HEK293 (cell line): ENCODE data around the gene SELENOF.

ENCODE experiments used
- CTCF ChIA-PET: fragments of 350-600 bp; formaldehyde crosslinking; extraction: SDS; loops from one replicate; lab custom pipeline; 2021; ENCODE audit warnings: antibody characterized with exemption; lab: Yijun Ruan, JAX
- POLR2A ChIA-PET: fragments of 300-600 bp; formaldehyde crosslinking; extraction: SDS; loops from one replicate; lab custom pipeline; 2020; ENCODE audit warnings: antibody characterized with exemption, inconsistent platforms; lab: Yijun Ruan, JAX
- H3K27ac ChIP-seq: fragments of 200-500 bp; sonication (Bioruptor generic); 2 replicates; pipeline ENCODE4 v1.5.1; 2014; ENCODE audit warnings: low read depth, low read length, control low read depth, inconsistent platforms; ENCODE audit errors: extremely low read depth
- H3K36me3 ChIP-seq, 2 experiments: fragments of 200-500 bp in 1 of 2; sonication (Bioruptor generic) in 1 of 2; 1 replicate in 1 of 2; 2 replicates in 1 of 2; pipeline ENCODE4 v1.5.1; 2014 to 2017; ENCODE audit warnings: inconsistent platforms in 2 of 2, low read length in 2 of 2; ENCODE audit not compliant: control insufficient read depth in 2 of 2, insufficient read depth in 1 of 2
- H3K4me1 ChIP-seq: fragments of 200-500 bp; sonication (Bioruptor generic); 2 replicates; pipeline ENCODE4 v1.5.1; 2014; ENCODE audit warnings: mild to moderate bottlenecking, low read length, inconsistent platforms; ENCODE audit not compliant: control insufficient read depth, insufficient read depth
- H3K4me3 ChIP-seq: 2 replicates; pipeline ENCODE4 v1.5.1; 2011; ENCODE audit warnings: low read depth, mild to moderate bottlenecking, control low read depth, low read length, moderate library complexity
- H3K9me3 ChIP-seq: fragments of 200-500 bp; sonication (Bioruptor generic); 2 replicates; pipeline ENCODE4 v1.5.1; 2014; ENCODE audit warnings: low read depth, low read length, inconsistent platforms; ENCODE audit not compliant: control insufficient read depth, insufficient read depth
- BCL11B ChIP-seq: fragments of 450-650 bp; formaldehyde crosslinking; IDR thresholded peaks from 2 replicates; pipeline ENCODE4 v1.5.1; 2016; ENCODE audit warnings: low read depth, missing biosample characterization, missing genetic modification characterization
- HOXD13 ChIP-seq: sonication (generic); formaldehyde crosslinking; IDR thresholded peaks from 2 replicates; pipeline ENCODE4 v1.8.0; 2022; ENCODE audit warnings: missing genetic modification reagents, borderline replicate concordance
- MZF1 ChIP-seq: fragments of 450-650 bp; formaldehyde crosslinking; IDR thresholded peaks from 2 replicates; pipeline ENCODE4 v1.5.1; 2017; ENCODE audit warnings: missing biosample characterization, missing genetic modification characterization, borderline replicate concordance
- OVOL3 ChIP-seq: fragments of 450-650 bp; formaldehyde crosslinking; IDR thresholded peaks from 2 replicates; pipeline ENCODE4 v1.5.1; 2016; ENCODE audit warnings: missing biosample characterization, missing genetic modification characterization
- ZBTB48 ChIP-seq: fragments of 450-650 bp; formaldehyde crosslinking; IDR thresholded peaks from 2 replicates; pipeline ENCODE4 v1.5.1; 2016; ENCODE audit warnings: missing biosample characterization, missing genetic modification characterization
- ZNF16 ChIP-seq: fragments of 450-650 bp; formaldehyde crosslinking; IDR thresholded peaks from 2 replicates; pipeline ENCODE4 v1.5.1; 2016; ENCODE audit warnings: low read depth, missing biosample characterization, missing genetic modification characterization
- ZNF214 ChIP-seq: fragments of 450-650 bp; formaldehyde crosslinking; IDR thresholded peaks from 2 replicates; pipeline ENCODE4 v1.5.1; 2017; ENCODE audit warnings: missing biosample characterization, mild to moderate bottlenecking, missing genetic modification characterization, borderline replicate concordance
- ZNF302 ChIP-seq: fragments of 450-650 bp; formaldehyde crosslinking; IDR thresholded peaks from 2 replicates; pipeline ENCODE4 v1.5.1; 2016; ENCODE audit warnings: missing biosample characterization, missing genetic modification characterization, low read depth
- ZNF37A ChIP-seq: fragments of 450-650 bp; IDR thresholded peaks from 2 replicates; pipeline ENCODE4 v1.5.1; 2018; ENCODE audit warnings: missing biosample characterization, missing genetic modification characterization
- ZNF558 ChIP-seq: fragments of 450-650 bp; formaldehyde crosslinking; IDR thresholded peaks from 2 replicates; pipeline ENCODE4 v1.5.1; 2016; ENCODE audit warnings: missing biosample characterization, missing genetic modification characterization
- ZNF561 ChIP-seq: fragments of 450-650 bp; IDR thresholded peaks from 2 replicates; pipeline ENCODE4 v1.5.1; 2018; ENCODE audit warnings: missing biosample characterization, missing genetic modification characterization, borderline replicate concordance
- ZNF596 ChIP-seq: fragments of 450-650 bp; IDR thresholded peaks from 2 replicates; pipeline ENCODE4 v1.5.0; 2018; ENCODE audit warnings: missing biosample characterization, mild to moderate bottlenecking, missing genetic modification characterization, moderate library complexity
- ZNF610 ChIP-seq: fragments of 450-650 bp; formaldehyde crosslinking; IDR thresholded peaks from 2 replicates; pipeline ENCODE4 v1.5.1; 2016; ENCODE audit warnings: missing biosample characterization, missing genetic modification characterization, borderline replicate concordance
- ZNF624 ChIP-seq: fragments of 450-650 bp; formaldehyde crosslinking; IDR thresholded peaks from 2 replicates; pipeline ENCODE4 v1.5.1; 2017; ENCODE audit warnings: missing biosample characterization, missing genetic modification characterization
- ZNF629 ChIP-seq: fragments of 450-650 bp; formaldehyde crosslinking; IDR thresholded peaks from 2 replicates; pipeline ENCODE4 v1.5.1; 2017; ENCODE audit warnings: missing biosample characterization, missing genetic modification characterization
- ZNF701 ChIP-seq: fragments of 450-650 bp; formaldehyde crosslinking; IDR thresholded peaks from 2 replicates; pipeline ENCODE4 v1.5.1; 2016; ENCODE audit warnings: missing biosample characterization, missing genetic modification characterization
- ZXDB ChIP-seq: fragments of 450-650 bp; formaldehyde crosslinking; IDR thresholded peaks from 2 replicates; pipeline ENCODE4 v1.5.1; 2016; ENCODE audit warnings: missing biosample characterization, missing genetic modification characterization
- TF ChIP-seq, protein P1 (sequence below): IDR thresholded peaks from 2 replicates; pipeline ENCODE4 v1.6.1; 2011; ENCODE audit warnings: mild to moderate bottlenecking, low read depth, low read length, borderline replicate concordance
- TF ChIP-seq, protein P2 (sequence below): fragments of 450-650 bp; IDR thresholded peaks from 2 replicates; pipeline ENCODE4 v1.5.1; 2018; ENCODE audit warnings: missing biosample characterization, mild to moderate bottlenecking, missing genetic modification characterization
- TF ChIP-seq, protein P3 (sequence below): fragments of 450-650 bp; formaldehyde crosslinking; IDR thresholded peaks from 2 replicates; pipeline ENCODE4 v1.5.1; 2017; ENCODE audit warnings: missing biosample characterization, missing genetic modification characterization
- TF ChIP-seq, protein P4 (sequence below): fragments of 450-650 bp; formaldehyde crosslinking; optimal IDR thresholded peaks from 2 replicates; pipeline ENCODE3; 2016; ENCODE audit warnings: missing biosample characterization, mild to moderate bottlenecking, missing genetic modification characterization
- TF ChIP-seq, protein P5 (sequence below): fragments of 450-650 bp; formaldehyde crosslinking; IDR thresholded peaks from 2 replicates; pipeline ENCODE4 v1.5.1; 2016; ENCODE audit warnings: missing biosample characterization, missing genetic modification characterization
- TF ChIP-seq, protein P6 (sequence below): fragments of 450-650 bp; formaldehyde crosslinking; IDR thresholded peaks from 2 replicates; pipeline ENCODE4 v1.5.1; 2016; ENCODE audit warnings: missing biosample characterization, missing genetic modification characterization
- TF ChIP-seq, protein P7 (sequence below): fragments of 450-650 bp; formaldehyde crosslinking; IDR thresholded peaks from 2 replicates; pipeline ENCODE4 v1.5.1; 2016; ENCODE audit warnings: missing biosample characterization, missing genetic modification characterization

The SELENOF gene

DNA sequence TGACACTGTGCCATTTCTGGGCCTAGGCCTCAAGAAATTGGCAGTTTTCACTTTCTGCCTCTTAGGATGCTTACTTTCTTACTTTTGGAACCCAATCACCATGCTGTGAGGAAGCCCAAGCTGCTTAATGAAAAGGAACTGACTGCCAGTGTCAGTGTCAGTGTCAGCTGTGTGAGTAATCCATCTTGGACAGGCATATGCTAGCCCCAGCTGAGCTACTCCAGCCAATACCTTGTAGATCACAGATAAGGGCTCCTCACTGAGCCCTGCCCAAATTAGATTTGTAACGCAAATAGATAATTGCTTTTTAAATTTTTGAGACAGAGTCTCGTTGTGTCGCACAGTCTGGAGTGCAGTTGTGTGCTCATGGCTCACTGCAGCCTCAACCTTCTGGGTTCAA, 59.6 kb downstream of the SELENOF start (continued):
- no peak for TF ChIP-seq ZNF629 (tag by site-specific recombination)
- TF ChIP-seq ZNF37A (tag by site-specific recombination) = no peak
- TF ChIP-seq BCL11B (tag by site-specific recombination) = no peak
- no peak for TF ChIP-seq ZNF624
- TF ChIP-seq, protein P1, sequence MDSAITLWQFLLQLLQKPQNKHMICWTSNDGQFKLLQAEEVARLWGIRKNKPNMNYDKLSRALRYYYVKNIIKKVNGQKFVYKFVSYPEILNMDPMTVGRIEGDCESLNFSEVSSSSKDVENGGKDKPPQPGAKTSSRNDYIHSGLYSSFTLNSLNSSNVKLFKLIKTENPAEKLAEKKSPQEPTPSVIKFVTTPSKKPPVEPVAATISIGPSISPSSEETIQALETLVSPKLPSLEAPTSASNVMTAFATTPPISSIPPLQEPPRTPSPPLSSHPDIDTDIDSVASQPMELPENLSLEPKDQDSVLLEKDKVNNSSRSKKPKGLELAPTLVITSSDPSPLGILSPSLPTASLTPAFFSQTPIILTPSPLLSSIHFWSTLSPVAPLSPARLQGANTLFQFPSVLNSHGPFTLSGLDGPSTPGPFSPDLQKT = no peak
- TF ChIP-seq ZNF561 (tag by site-specific recombination) = no peak
- TF ChIP-seq ZNF610 (tag by site-specific recombination) = no peak
- no peak for TF ChIP-seq OVOL3 (tag by site-specific recombination)
- TF ChIP-seq, protein P2, sequence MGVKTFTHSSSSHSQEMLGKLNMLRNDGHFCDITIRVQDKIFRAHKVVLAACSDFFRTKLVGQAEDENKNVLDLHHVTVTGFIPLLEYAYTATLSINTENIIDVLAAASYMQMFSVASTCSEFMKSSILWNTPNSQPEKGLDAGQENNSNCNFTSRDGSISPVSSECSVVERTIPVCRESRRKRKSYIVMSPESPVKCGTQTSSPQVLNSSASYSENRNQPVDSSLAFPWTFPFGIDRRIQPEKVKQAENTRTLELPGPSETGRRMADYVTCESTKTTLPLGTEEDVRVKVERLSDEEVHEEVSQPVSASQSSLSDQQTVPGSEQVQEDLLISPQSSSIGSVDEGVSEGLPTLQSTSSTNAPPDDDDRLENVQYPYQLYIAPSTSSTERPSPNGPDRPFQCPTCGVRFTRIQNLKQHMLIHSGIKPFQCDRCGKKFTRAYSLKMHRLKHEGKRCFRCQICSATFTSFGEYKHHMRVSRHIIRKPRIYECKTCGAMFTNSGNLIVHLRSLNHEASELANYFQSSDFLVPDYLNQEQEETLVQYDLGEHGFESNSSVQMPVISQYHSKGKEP (tag by site-specific recombination) = no peak
- no peak for TF ChIP-seq ZBTB48 (tag by site-specific recombination)

DNA sequence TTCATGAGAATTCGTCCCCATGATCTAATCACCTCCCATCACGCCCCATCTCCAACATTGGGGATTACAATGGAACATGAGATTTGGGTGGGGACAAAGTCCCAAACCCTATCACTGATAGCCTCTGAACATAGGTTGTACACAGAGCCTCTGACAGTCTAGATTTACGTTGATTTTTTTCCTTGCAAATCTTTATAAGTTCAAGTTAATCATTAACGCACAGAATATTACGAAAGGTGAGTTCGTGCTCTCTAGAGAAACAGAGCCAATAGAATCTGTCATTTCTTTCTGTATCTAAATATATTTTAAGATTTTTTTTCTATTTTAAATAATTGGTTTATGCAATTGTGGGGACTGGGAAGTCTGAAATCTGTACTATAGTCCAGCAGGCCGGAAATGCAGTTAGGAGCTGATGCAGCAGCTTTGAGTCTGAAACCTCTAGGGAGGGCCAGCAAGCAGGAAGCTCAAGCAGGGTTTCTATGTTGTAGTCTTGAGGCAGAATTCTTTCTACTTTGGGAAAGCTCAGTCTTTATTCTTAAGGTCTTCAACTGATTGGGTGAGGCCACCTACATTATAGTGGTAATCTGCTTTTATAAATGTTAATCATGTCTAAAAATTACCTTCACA, 61.0 kb downstream of the SELENOF start:
- H3K4me1 ChIP-seq = no peaks in the 10 kb centered on the region
- no peaks in the 10 kb centered on the region for H3K36me3 ChIP-seq
- H3K9me3 ChIP-seq = no peaks in the 10 kb centered on the region
- ChIA-PET CTCF (no interaction called here), POLR2A (no interaction called here)
- H3K4me3 ChIP-seq = no peak overlapping the region
- no peak overlapping the region for H3K27ac ChIP-seq
- TF ChIP-seq ZNF558 (tag by site-specific recombination) (no peak), ZNF302 (tag by site-specific recombination) (no peak), ZNF596 (tag by site-specific recombination) (no peak), ZNF214 (tag by site-specific recombination) (no peak), HOXD13 (no peak), ZNF16 (tag by site-specific recombination) (no peak), ZNF629 (tag by site-specific recombination) (no peak), MZF1 (tag by site-specific recombination) (no peak), ZXDB (tag by site-specific recombination) (no peak), ZNF701 (tag by site-specific recombination) (no peak)
- TF ChIP-seq, protein P3, sequence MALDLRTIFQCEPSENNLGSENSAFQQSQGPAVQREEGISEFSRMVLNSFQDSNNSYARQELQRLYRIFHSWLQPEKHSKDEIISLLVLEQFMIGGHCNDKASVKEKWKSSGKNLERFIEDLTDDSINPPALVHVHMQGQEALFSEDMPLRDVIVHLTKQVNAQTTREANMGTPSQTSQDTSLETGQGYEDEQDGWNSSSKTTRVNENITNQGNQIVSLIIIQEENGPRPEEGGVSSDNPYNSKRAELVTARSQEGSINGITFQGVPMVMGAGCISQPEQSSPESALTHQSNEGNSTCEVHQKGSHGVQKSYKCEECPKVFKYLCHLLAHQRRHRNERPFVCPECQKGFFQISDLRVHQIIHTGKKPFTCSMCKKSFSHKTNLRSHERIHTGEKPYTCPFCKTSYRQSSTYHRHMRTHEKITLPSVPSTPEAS = no peak
- TF ChIP-seq, protein P4, sequence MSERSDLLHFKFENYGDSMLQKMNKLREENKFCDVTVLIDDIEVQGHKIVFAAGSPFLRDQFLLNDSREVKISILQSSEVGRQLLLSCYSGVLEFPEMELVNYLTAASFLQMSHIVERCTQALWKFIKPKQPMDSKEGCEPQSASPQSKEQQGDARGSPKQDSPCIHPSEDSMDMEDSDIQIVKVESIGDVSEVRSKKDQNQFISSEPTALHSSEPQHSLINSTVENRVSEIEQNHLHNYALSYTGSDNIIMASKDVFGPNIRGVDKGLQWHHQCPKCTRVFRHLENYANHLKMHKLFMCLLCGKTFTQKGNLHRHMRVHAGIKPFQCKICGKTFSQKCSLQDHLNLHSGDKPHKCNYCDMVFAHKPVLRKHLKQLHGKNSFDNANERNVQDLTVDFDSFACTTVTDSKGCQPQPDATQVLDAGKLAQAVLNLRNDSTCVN (tag by site-specific recombination) = no peak
- TF ChIP-seq, protein P5, sequence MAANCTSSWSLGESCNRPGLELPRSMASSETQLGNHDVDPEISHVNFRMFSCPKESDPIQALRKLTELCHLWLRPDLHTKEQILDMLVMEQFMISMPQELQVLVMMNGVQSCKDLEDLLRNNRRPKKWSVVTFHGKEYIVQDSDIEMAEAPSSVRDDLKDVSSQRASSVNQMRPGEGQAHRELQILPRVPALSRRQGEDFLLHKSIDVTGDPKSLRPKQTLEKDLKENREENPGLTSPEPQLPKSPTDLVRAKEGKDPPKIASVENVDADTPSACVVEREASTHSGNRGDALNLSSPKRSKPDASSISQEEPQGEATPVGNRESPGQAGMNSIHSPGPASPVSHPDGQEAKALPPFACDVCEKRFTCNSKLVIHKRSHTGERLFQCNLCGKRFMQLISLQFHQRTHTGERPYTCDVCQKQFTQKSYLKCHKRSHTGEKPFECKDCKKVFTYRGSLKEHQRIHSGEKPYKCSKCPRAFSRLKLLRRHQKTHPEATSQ (tag by site-specific recombination) = no peak
- TF ChIP-seq, protein P6, sequence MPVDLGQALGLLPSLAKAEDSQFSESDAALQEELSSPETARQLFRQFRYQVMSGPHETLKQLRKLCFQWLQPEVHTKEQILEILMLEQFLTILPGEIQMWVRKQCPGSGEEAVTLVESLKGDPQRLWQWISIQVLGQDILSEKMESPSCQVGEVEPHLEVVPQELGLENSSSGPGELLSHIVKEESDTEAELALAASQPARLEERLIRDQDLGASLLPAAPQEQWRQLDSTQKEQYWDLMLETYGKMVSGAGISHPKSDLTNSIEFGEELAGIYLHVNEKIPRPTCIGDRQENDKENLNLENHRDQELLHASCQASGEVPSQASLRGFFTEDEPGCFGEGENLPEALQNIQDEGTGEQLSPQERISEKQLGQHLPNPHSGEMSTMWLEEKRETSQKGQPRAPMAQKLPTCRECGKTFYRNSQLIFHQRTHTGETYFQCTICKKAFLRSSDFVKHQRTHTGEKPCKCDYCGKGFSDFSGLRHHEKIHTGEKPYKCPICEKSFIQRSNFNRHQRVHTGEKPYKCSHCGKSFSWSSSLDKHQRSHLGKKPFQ = no peak
- TF ChIP-seq, protein P7, sequence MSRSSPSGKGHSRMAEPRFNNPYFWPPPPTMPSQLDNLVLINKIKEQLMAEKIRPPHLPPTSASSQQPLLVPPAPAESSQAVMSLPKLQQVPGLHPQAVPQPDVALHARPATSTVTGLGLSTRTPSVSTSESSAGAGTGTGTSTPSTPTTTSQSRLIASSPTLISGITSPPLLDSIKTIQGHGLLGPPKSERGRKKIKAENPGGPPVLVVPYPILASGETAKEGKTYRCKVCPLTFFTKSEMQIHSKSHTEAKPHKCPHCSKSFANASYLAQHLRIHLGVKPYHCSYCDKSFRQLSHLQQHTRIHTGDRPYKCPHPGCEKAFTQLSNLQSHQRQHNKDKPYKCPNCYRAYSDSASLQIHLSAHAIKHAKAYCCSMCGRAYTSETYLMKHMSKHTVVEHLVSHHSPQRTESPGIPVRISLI (tag by site-specific recombination) = no peak
